H9 (cell line): Measurements from ENCODE around the gene VSTM4. TPM values are rescaled to one million over a fixed set of nuclear protein-coding genes. Genes with fewer than 3 reads are reported as not detected.

Experiments
- DNase-seq: peaks from one replicate; pipeline ENCODE4 v3.0.0-alpha.2; 2017
- H2AFZ ChIP-seq: one replicate; pipeline ENCODE4 v1.6.1; 2013; ENCODE audit warnings: mild to moderate bottlenecking, low read length, control low read depth, moderate library complexity
- H2AK5ac ChIP-seq: 2 replicates; pipeline ENCODE4 v1.6.1; 2013; ENCODE audit warnings: low read length, control low read depth, mixed read lengths; ENCODE audit not compliant: insufficient read length
- H2BK120ac ChIP-seq: one replicate; pipeline ENCODE4 v1.6.1; 2013; ENCODE audit warnings: low read depth, mild to moderate bottlenecking, low read length, control low read depth, inconsistent platforms; ENCODE audit not compliant: poor library complexity, severe bottlenecking
- H2BK12ac ChIP-seq: 2 replicates; pipeline ENCODE4 v1.6.1; 2013; ENCODE audit warnings: low read length, control low read depth, mixed read lengths, low read depth; ENCODE audit not compliant: insufficient read length
- H2BK15ac ChIP-seq: 2 replicates; pipeline ENCODE4 v1.6.1; 2013; ENCODE audit warnings: low read depth, low read length, control low read depth
- H2BK20ac ChIP-seq: one replicate; pipeline ENCODE4 v1.6.1; 2013; ENCODE audit warnings: low read depth, mild to moderate bottlenecking, low read length, control low read depth, inconsistent platforms; ENCODE audit not compliant: poor library complexity, severe bottlenecking
- H2BK5ac ChIP-seq: 2 replicates; pipeline ENCODE4 v1.6.1; 2013; ENCODE audit warnings: low read length, control low read depth, mixed read lengths; ENCODE audit not compliant: insufficient read length
- H3K14ac ChIP-seq: 2 replicates; pipeline ENCODE4 v1.6.1; 2013; ENCODE audit warnings: low read length, control low read depth; ENCODE audit not compliant: insufficient read depth
- H3K18ac ChIP-seq: 2 replicates; pipeline ENCODE4 v1.6.1; 2013; ENCODE audit warnings: low read depth, mild to moderate bottlenecking, mixed read lengths, low read length, control low read depth; ENCODE audit not compliant: insufficient read length
- H3K23ac ChIP-seq: 2 replicates; pipeline ENCODE4 v1.6.1; 2013; ENCODE audit warnings: low read length, control low read depth, mixed read lengths, low read depth; ENCODE audit not compliant: insufficient read length
- H3K23me2 ChIP-seq: 2 replicates; pipeline ENCODE4 v1.6.1; 2013; ENCODE audit warnings: low read depth, mild to moderate bottlenecking, mixed read lengths, low read length, control low read depth; ENCODE audit not compliant: insufficient read length, poor library complexity, severe bottlenecking
- H3K27ac ChIP-seq: 2 replicates; pipeline ENCODE4 v1.5.1; 2013; ENCODE audit warnings: low read length, control low read depth, mixed read lengths, low read depth; ENCODE audit not compliant: insufficient read length
- H3K27me3 ChIP-seq: 2 replicates; pipeline ENCODE4 v1.6.1; 2013; ENCODE audit warnings: low read length, control low read depth, inconsistent platforms; ENCODE audit not compliant: insufficient read depth
- H3K4ac ChIP-seq: 2 replicates; pipeline ENCODE4 v1.6.1; 2013; ENCODE audit warnings: low read depth, mild to moderate bottlenecking, control low read depth, inconsistent platforms, low read length, moderate library complexity
- H3K4me1 ChIP-seq: 2 replicates; pipeline ENCODE4 v1.6.1; 2013; ENCODE audit warnings: low read length, control low read depth, inconsistent platforms; ENCODE audit not compliant: insufficient read depth
- H3K4me2 ChIP-seq: 2 replicates; pipeline ENCODE4 v1.6.1; 2013; ENCODE audit warnings: low read length, control low read depth, mixed read lengths; ENCODE audit not compliant: insufficient read length, insufficient read depth
- H3K56ac ChIP-seq: 2 replicates; pipeline ENCODE4 v1.6.1; 2013; ENCODE audit warnings: low read depth, mild to moderate bottlenecking, mixed read lengths, low read length, control low read depth; ENCODE audit not compliant: insufficient read length
- H3K79me1 ChIP-seq: 2 replicates; pipeline ENCODE4 v1.6.1; 2013; ENCODE audit warnings: low read depth, mild to moderate bottlenecking, moderate library complexity, low read length, control low read depth, inconsistent platforms; ENCODE audit not compliant: insufficient read depth, poor library complexity, severe bottlenecking
- H3K79me2 ChIP-seq: 2 replicates; pipeline ENCODE4 v1.6.1; 2013; ENCODE audit warnings: low read length, control low read depth, inconsistent platforms; ENCODE audit not compliant: insufficient read depth
- H3K9ac ChIP-seq: 2 replicates; pipeline ENCODE4 v1.6.1; 2013; ENCODE audit warnings: low read length, control low read depth, mixed read lengths; ENCODE audit not compliant: insufficient read length; ENCODE audit errors: extremely low read depth
- H3K9me3 ChIP-seq: one replicate; pipeline ENCODE4 v1.6.1; 2013; ENCODE audit warnings: low read depth, low read length, inconsistent platforms; ENCODE audit not compliant: control insufficient read depth
- H3T11ph ChIP-seq: one replicate; pipeline ENCODE4 v1.6.1; 2013; ENCODE audit warnings: mild to moderate bottlenecking, low read length, control low read depth, inconsistent platforms
- H4K20me1 ChIP-seq: one replicate; pipeline ENCODE4 v1.6.1; 2013; ENCODE audit not compliant: control insufficient read depth, insufficient read length, insufficient read depth
- H4K5ac ChIP-seq: 2 replicates; pipeline ENCODE4 v1.6.1; 2013; ENCODE audit warnings: low read depth, mild to moderate bottlenecking, mixed read lengths, low read length, control low read depth; ENCODE audit not compliant: insufficient read length
- H4K8ac ChIP-seq: replicated peaks from 2 replicates; pipeline ENCODE4 v1.6.1; 2013; ENCODE audit warnings: low read length, control low read depth, mixed read lengths, low read depth; ENCODE audit not compliant: insufficient read length
- H4K91ac ChIP-seq: 2 replicates; pipeline ENCODE4 v1.6.1; 2013; ENCODE audit warnings: low read depth, mild to moderate bottlenecking, moderate library complexity, mixed read lengths, low read length, control low read depth; ENCODE audit not compliant: insufficient read length
- H3K27ac Mint-ChIP-seq, 3 experiments: 2 replicates in 2 of 3; 3 replicates in 1 of 3; pipeline ENCODE4 v1.8.0; 2020 to 2021; ENCODE audit warnings: mixed read lengths in 3 of 3, mild to moderate bottlenecking in 1 of 3, moderate library complexity in 1 of 3
- H3K27me3 Mint-ChIP-seq: 2 replicates; pipeline ENCODE4 v1.8.0; 2021; ENCODE audit warnings: low read depth, mild to moderate bottlenecking, moderate library complexity, mixed read lengths
- H3K36me3 Mint-ChIP-seq, 3 experiments: 2 replicates in 2 of 3; 3 replicates in 1 of 3; pipeline ENCODE4 v1.8.0; 2020 to 2021; ENCODE audit warnings: low read depth in 3 of 3, mixed read lengths in 3 of 3; ENCODE audit not compliant: insufficient read depth in 1 of 3
- H3K4me1 Mint-ChIP-seq, 2 experiments: 2 replicates each; pipeline ENCODE4 v1.8.0; 2020; ENCODE audit warnings: mixed read lengths in 2 of 2
- H3K4me3 Mint-ChIP-seq, 2 experiments: 2 replicates in 1 of 2; 3 replicates in 1 of 2; pipeline ENCODE4 v1.8.0; 2020 to 2021; ENCODE audit warnings: mild to moderate bottlenecking in 2 of 2, mixed read lengths in 2 of 2, moderate library complexity in 1 of 2
- H3K9me3 Mint-ChIP-seq, 2 experiments: 2 replicates in 1 of 2; 3 replicates in 1 of 2; pipeline ENCODE4 v1.8.0; 2020; ENCODE audit warnings: mild to moderate bottlenecking in 2 of 2, mixed read lengths in 2 of 2, moderate library complexity in 1 of 2
- WGBS: extraction: QIAGEN DNeasy Blood & Tissue Kit; methylation state at CpG from one replicate; pipeline ENCODE4 v1.1.7; 2013; ENCODE audit warnings: missing lambda C conversion rate, low lambda C conversion rate, mixed read lengths; ENCODE audit not compliant: insufficient read length; ENCODE audit errors: extremely low coverage; 5-methylcytosine and 5-hydroxymethylcytosine counted together
- total RNA-seq: library from RNA; stranded (reverse); gene quantifications from 2 replicates; pipeline ENCODE4 v1.2.1, GENCODE V29; 2021
- TF ChIP-seq, protein P1 (sequence below): fragments of 200-600 bp; sonication (generic); conservative IDR thresholded peaks from 3 replicates; pipeline ENCODE4 v1.8.0; 2021; ENCODE audit warnings: antibody characterized with exemption, mild to moderate bottlenecking

The VSTM4 gene
- total RNA-seq, 1 experiment from 2014 or later: 0.44 TPM

DNA sequence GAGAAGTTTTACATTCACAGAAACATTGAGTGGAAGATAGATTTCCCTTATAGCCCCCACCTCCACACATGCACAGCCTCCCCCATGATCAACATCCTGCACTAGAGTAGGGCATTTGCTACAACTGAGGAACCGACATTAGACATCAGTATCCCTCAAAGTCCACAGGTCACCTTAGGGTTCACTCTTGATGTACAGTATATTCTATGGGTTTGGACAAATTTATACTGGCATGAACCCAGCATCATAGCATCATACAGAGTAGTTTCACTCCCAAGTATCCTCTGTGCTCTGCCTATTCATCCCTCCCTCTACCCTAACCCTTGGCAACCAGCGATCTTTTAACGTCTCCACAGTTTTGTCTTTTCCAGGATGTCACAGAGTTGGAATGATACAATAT is 64.4 kb downstream of the VSTM4 start:
- no peak overlapping the region for H2BK12ac ChIP-seq
- no peak overlapping the region for H3K56ac ChIP-seq
- no peaks in the 10 kb centered on the region for H3K27me3 ChIP-seq
- 0 out of 7 replicates have a peak, but pooled peaks cover 0 to 2% (median 0%) of the 10 kb centered on the region in 3 experiments for H3K36me3 Mint-ChIP-seq
- H3K23me2 ChIP-seq: no peaks in the 10 kb centered on the region
- H2AFZ ChIP-seq: no peak overlapping the region
- H3K27ac Mint-ChIP-seq: no peak overlapping the region
- no peak overlapping the region for H2AK5ac ChIP-seq
- H3K9me3 ChIP-seq: no peaks in the 10 kb centered on the region
- no peak overlapping the region for H3K9ac ChIP-seq
- H2BK5ac ChIP-seq: no peak overlapping the region
- no peak overlapping the region for H2BK15ac ChIP-seq
- H4K8ac ChIP-seq: no peak overlapping the region
- H4K5ac ChIP-seq: no peak overlapping the region
- no peaks in the 10 kb centered on the region for H3K79me2 ChIP-seq
- H3K4me3 Mint-ChIP-seq: no peak overlapping the region
- H3K79me1 ChIP-seq: no peaks in the 10 kb centered on the region
- no peak overlapping the region for H3K4me2 ChIP-seq
- H4K20me1 ChIP-seq: no peaks in the 10 kb centered on the region
- H3K4ac ChIP-seq: no peak overlapping the region
- H2BK120ac ChIP-seq: no peak overlapping the region
- H3K4me1 ChIP-seq: peaks cover 6% of the 10 kb centered on the region; the same call in 1 of the 2 replicates
- H3K4me1 Mint-ChIP-seq: peaks cover 11% of the 10 kb centered on the region in 2 experiments
- H3K27ac ChIP-seq: no peak overlapping the region
- H3K18ac ChIP-seq: no peak overlapping the region
- H3K27me3 Mint-ChIP-seq: peaks cover 3% of the 10 kb centered on the region
- H3T11ph ChIP-seq: no peak overlapping the region
- no peak for DNase-seq
- no peaks in the 10 kb centered on the region for H3K9me3 Mint-ChIP-seq
- WGBS: no CpG with 5 or more reads among the region's 3 CpGs
- no peak overlapping the region for H3K14ac ChIP-seq
- no peak overlapping the region for H3K23ac ChIP-seq
- no peak overlapping the region for H4K91ac ChIP-seq
- TF ChIP-seq, protein P1, sequence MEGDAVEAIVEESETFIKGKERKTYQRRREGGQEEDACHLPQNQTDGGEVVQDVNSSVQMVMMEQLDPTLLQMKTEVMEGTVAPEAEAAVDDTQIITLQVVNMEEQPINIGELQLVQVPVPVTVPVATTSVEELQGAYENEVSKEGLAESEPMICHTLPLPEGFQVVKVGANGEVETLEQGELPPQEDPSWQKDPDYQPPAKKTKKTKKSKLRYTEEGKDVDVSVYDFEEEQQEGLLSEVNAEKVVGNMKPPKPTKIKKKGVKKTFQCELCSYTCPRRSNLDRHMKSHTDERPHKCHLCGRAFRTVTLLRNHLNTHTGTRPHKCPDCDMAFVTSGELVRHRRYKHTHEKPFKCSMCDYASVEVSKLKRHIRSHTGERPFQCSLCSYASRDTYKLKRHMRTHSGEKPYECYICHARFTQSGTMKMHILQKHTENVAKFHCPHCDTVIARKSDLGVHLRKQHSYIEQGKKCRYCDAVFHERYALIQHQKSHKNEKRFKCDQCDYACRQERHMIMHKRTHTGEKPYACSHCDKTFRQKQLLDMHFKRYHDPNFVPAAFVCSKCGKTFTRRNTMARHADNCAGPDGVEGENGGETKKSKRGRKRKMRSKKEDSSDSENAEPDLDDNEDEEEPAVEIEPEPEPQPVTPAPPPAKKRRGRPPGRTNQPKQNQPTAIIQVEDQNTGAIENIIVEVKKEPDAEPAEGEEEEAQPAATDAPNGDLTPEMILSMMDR: no peak
- H2BK20ac ChIP-seq: no peak overlapping the region
